ENCODE results near the gene RYR1. TPM values are rescaled to one million over a fixed set of nuclear protein-coding genes. Genes with fewer than 3 reads are reported as not detected.

RYR1 gene
- total RNA-seq, 2 experiments from 2014 or later, result 0.54 to 1.4 TPM

GRCh38 chr19:38559428-38560401, 126.2 kb downstream of the RYR1 start:
- intact Hi-C loops (cut with micrococcal nuclease; ENCODE audit: unreplicated experiment), result no loop called here
- TF ChIP-seq CTCF (conservative IDR thresholded peaks at IDR 0.05; ENCODE audit: low read length), result no peak
- TF ChIP-seq EZH2phosphoT487 (IDR thresholded peaks at IDR 0.05; ENCODE audit: borderline replicate concordance, low read depth, low read length), result no peak
- Histone ChIP-seq H2AFZ (ENCODE audit: low read length) (peak overlapping the region; percentile 44; the same call in 1 of the 2 replicates), H3K9me2 (ENCODE audit: insufficient read depth, low read length) (no peaks in the 10 kb centered on the region), H3K4me3 (ENCODE audit: low read depth, low read length, poor library complexity, severe bottlenecking) (no peak overlapping the region), H3K4me1 (ENCODE audit: insufficient read depth, low read length, poor library complexity, severe bottlenecking) (peaks cover 26% of the 10 kb centered on the region), H3K4me2 (ENCODE audit: low read length) (peak overlapping the region; percentile 39), H3K79me2 (ENCODE audit: insufficient read depth, low read depth, low read length) (no peaks in the 10 kb centered on the region), H3K36me3 (ENCODE audit: insufficient read depth, low read length) (no peaks in the 10 kb centered on the region), H4K20me1 (ENCODE audit: insufficient read depth, low read length) (no peaks in the 10 kb centered on the region), H3K27ac (ENCODE audit: low read depth, low read length, poor library complexity, severe bottlenecking) (peak overlapping the region; percentile 17), H3K9me3 (ENCODE audit: low read length) (no peaks in the 10 kb centered on the region)
- peak; percentile 27 for DNase-seq (ENCODE audit: low spot score)
- CTCF ChIA-PET (ENCODE audit: unreplicated experiment), result no interaction called here
- POLR2A ChIA-PET, result interaction anchor here (0.6 to 0.7 kb wide), 4 partner anchors 13 to 471 kb away, joined by 3 to 4 read pairs (median 4); no protein-coding TSS in a partner anchor
- BruUV-seq (replicated peaks), result no TSS peak

GRCh38 chr19:38561053-38561606, 127.6 kb downstream of the RYR1 start:
- TF ChIP-seq CTCF (conservative IDR thresholded peaks at IDR 0.05; ENCODE audit: low read length) (no peak), EZH2phosphoT487 (IDR thresholded peaks at IDR 0.05; ENCODE audit: borderline replicate concordance, low read depth, low read length) (no peak)
- intact Hi-C loops (cut with micrococcal nuclease; ENCODE audit: unreplicated experiment), result no loop called here
- no TSS peak for BruUV-seq (replicated peaks)
- no peak for DNase-seq (ENCODE audit: low spot score)
- ChIA-PET CTCF (ENCODE audit: unreplicated experiment) (no interaction called here), POLR2A (interaction anchor here (0.6 kb wide), 1 partner anchor 73 kb away, joined by 3 read pairs; no protein-coding TSS in a partner anchor)
- no peaks in the 10 kb centered on the region for H3K9me2 ChIP-seq (ENCODE audit: insufficient read depth, low read length)
- H3K79me2 ChIP-seq (ENCODE audit: insufficient read depth, low read depth, low read length), result no peaks in the 10 kb centered on the region
- H3K27ac ChIP-seq (ENCODE audit: low read depth, low read length, poor library complexity, severe bottlenecking), result no peak overlapping the region
- peaks cover 17% of the 10 kb centered on the region for H3K4me1 ChIP-seq (ENCODE audit: insufficient read depth, low read length, poor library complexity, severe bottlenecking)
- H3K4me2 ChIP-seq (ENCODE audit: low read length), result no peak overlapping the region
- H3K4me3 ChIP-seq (ENCODE audit: low read depth, low read length, poor library complexity, severe bottlenecking), result no peak overlapping the region
- no peaks in the 10 kb centered on the region for H3K36me3 ChIP-seq (ENCODE audit: insufficient read depth, low read length)
- no peaks in the 10 kb centered on the region for H4K20me1 ChIP-seq (ENCODE audit: insufficient read depth, low read length)
- no peaks in the 10 kb centered on the region for H3K9me3 ChIP-seq (ENCODE audit: low read length)
- H2AFZ ChIP-seq (ENCODE audit: low read length), result no peak overlapping the region

Data from OCI-LY7 (cell line).